Ovary (tissue), 3 donors: ENCODE results near the gene FNBP1.

Experiments used
- CTCF ChIP-seq, 3 donors: fragments of 450-650 bp in 2 of 3; fragments of 200-600 bp in 1 of 3; IDR thresholded peaks; one replicate each; pipeline versions ENCODE4 v1.5.1 to v1.8.0; 2016 to 2022; ENCODE audit warnings: antibody characterized with exemption in 3 of 3, mild to moderate bottlenecking in 1 of 3
- EP300 ChIP-seq: sonication (generic); formaldehyde crosslinking; IDR thresholded peaks from one replicate; pipeline ENCODE4 v1.6.1; 2017; ENCODE audit warnings: antibody characterized with exemption
- POLR2A ChIP-seq: fragments of 450-650 bp; IDR thresholded peaks from one replicate; pipeline ENCODE4 v1.6.1; 2017; ENCODE audit warnings: antibody characterized with exemption, mild to moderate bottlenecking, moderate library complexity
- donor health status: DM: no; HTN: no; CAD: no.

- TF ChIP-seq POLR2A (no peak), CTCF (IDR thresholded peaks at IDR 0.05) (no peak), EP300 (no peak)
Measured at GRCh38 chr9:129906298-129906697, 136.7 kb downstream of the FNBP1 start.
